Kidney (tissue), 14 donors: Measurements from ENCODE around the gene SAMM50. TPM values are rescaled to one million over a fixed set of nuclear protein-coding genes. Genes with fewer than 3 reads are reported as not detected.
A peak's percentile ranks its signal among the peaks of the same experiment; 100 is the strongest.

Source experiments
- DNase-seq, 5 donors: peaks; one replicate each; pipeline ENCODE4 v3.0.0-alpha.2; 2013 to 2020
- FAIRE-seq: peaks from 2 replicates; lab custom pipeline; 2012; peaks lifted over from hg19 to GRCh38; lab: Jason Lieb, UNC
- H3K27ac ChIP-seq, 2 donors: one replicate each; pipeline ENCODE4 v1.7.0; 2013; ENCODE audit warnings: low read depth in 2 of 2, low read length in 2 of 2, inconsistent platforms in 1 of 2
- H3K27me3 ChIP-seq: one replicate; pipeline ENCODE4 v1.7.1; 2013; ENCODE audit warnings: low read length, inconsistent platforms; ENCODE audit not compliant: control insufficient read depth, insufficient read depth
- H3K36me3 ChIP-seq, 3 donors: one replicate each; pipeline versions ENCODE4 v1.7.0 to v1.7.1; 2013; ENCODE audit warnings: low read length in 3 of 3, control low read depth in 1 of 3, inconsistent platforms in 1 of 3; ENCODE audit not compliant: insufficient read depth in 3 of 3, control insufficient read depth in 2 of 3
- H3K4me1 ChIP-seq, 3 donors: one replicate each; pipeline versions ENCODE4 v1.7.0 to v1.7.1; 2013; ENCODE audit warnings: low read length in 3 of 3, inconsistent platforms in 1 of 3, low read depth in 1 of 3; ENCODE audit not compliant: control insufficient read depth in 2 of 3, insufficient read depth in 2 of 3
- H3K4me3 ChIP-seq, 3 donors: one replicate each; pipeline versions ENCODE4 v1.7.0 to v1.8.1; 2013; ENCODE audit warnings: low read length in 3 of 3, control low read depth in 1 of 3, inconsistent platforms in 1 of 3
- H3K9ac ChIP-seq, 3 donors: one replicate each; pipeline versions ENCODE4 v1.7.0 to v1.7.1; 2013; ENCODE audit warnings: low read length in 3 of 3, control low read depth in 1 of 3, inconsistent platforms in 1 of 3
- H3K9me3 ChIP-seq, 3 donors: one replicate each; pipeline versions ENCODE4 v1.7.0 to v1.7.1; 2013; ENCODE audit warnings: low read length in 3 of 3, control low read depth in 1 of 3, inconsistent platforms in 1 of 3; ENCODE audit not compliant: control insufficient read depth in 2 of 3, insufficient read depth in 1 of 3
- CTCF ChIP-seq: IDR thresholded peaks from 3 replicates; pipeline ENCODE4 v1.5.1; 2012; ENCODE audit warnings: mild to moderate bottlenecking, moderate library complexity, borderline replicate concordance; ENCODE audit not compliant: insufficient read depth; ENCODE audit errors: extremely low read depth
- intact Hi-C: fragments of 100-400 bp; cut with DNase I; formaldehyde crosslinking; loops from one replicate; pipeline ENCODE4 v1.11.1; 2022
- polyA plus RNA-seq: library from polyadenylated mRNA; stranded (reverse); fragments of 350-450 nt; fragmentation: Illumina TruSeq; extraction: RNeasy Lipid Tissue Mini Kit (QIAGEN cat#74804); gene quantifications from one replicate; pipeline ENCODE4 v1.2.3, GENCODE V29; 2014; ENCODE audit warnings: low read depth, low replicate concordance; ENCODE audit not compliant: insufficient read depth
- total RNA-seq: library from RNA; stranded (reverse); fragmentation: NEBNext Ultra II Directional; extraction: Animal tissue kit (Norgen Biotek cat#: 25700); gene quantifications from one replicate; pipeline ENCODE4 v1.2.1, GENCODE V29; 2021
- donor health status: control.
- donor health status: control.
- donor health status: control.
- donor health status: control.
- donor health status: control.
- donor health status: DM: yes; HTN: yes; CAD: no.
- donor health status: Normal renal cell carcinoma (clear cell type).

Gene SAMM50
- total and polyA plus RNA-seq, 2 donors from 2014 or later = 34.9 to 57.0 TPM

GRCh38 chr22:44032126-44032730, 77.0 kb downstream of the SAMM50 start:
- no peaks in the 10 kb centered on the region for H3K27me3 ChIP-seq
- H3K9ac ChIP-seq = no peak overlapping the region
- intact Hi-C loops = no loop called here
- no peak overlapping the region for H3K4me3 ChIP-seq
- H3K27ac ChIP-seq = no peak overlapping the region
- H3K4me1 ChIP-seq = peaks cover 0 to 5% (median 0%) of the 10 kb centered on the region in 3 donors
- DNase-seq (peak in 2 of 5 donors; percentile 19 to 43), FAIRE-seq (no peak)
- no peaks in the 10 kb centered on the region for H3K36me3 ChIP-seq
- H3K9me3 ChIP-seq = no peaks in the 10 kb centered on the region
- no peak for TF ChIP-seq CTCF

- FAIRE-seq (no peak), DNase-seq (peak in 1 of 5 donors; percentile 44)
- Histone ChIP-seq H3K4me3 (no peak overlapping the region), H3K9me3 (no peaks in the 10 kb centered on the region), H3K36me3 (no peaks in the 10 kb centered on the region), H3K9ac (no peak overlapping the region), H3K27ac (no peak overlapping the region), H3K27me3 (no peaks in the 10 kb centered on the region), H3K4me1 (peaks cover 0 to 4% (median 0%) of the 10 kb centered on the region in 3 donors)
- intact Hi-C loops = no loop called here
- TF ChIP-seq CTCF = no peak
Measured at GRCh38 chr22:44033287-44033686, 78.0 kb downstream of the SAMM50 start.

GRCh38 chr22:44033694-44034093, 78.5 kb downstream of the SAMM50 start:
- no peak overlapping the region for H3K4me3 ChIP-seq
- FAIRE-seq (no peak), DNase-seq (peak; percentile 23 to 92 (median 77))
- TF ChIP-seq CTCF = no peak
- H3K9ac ChIP-seq = no peak overlapping the region
- H3K36me3 ChIP-seq = no peaks in the 10 kb centered on the region
- H3K27ac ChIP-seq = no peak overlapping the region
- no peaks in the 10 kb centered on the region for H3K27me3 ChIP-seq
- peaks cover 0 to 4% (median 0%) of the 10 kb centered on the region in 3 donors for H3K4me1 ChIP-seq
- intact Hi-C loops = no loop called here
- H3K9me3 ChIP-seq = no peaks in the 10 kb centered on the region
